Lung (tissue), 12 donors: Measurements from ENCODE around the gene ST6GALNAC3. TPM values are rescaled to one million over a fixed set of nuclear protein-coding genes. Genes with fewer than 3 reads are reported as not detected.
A peak's percentile ranks its signal among the peaks of the same experiment; 100 is the strongest.

Source experiments
- ATAC-seq: fragments of 200-7000 bp; cut with Tn5 transposase; one replicate; pipeline ENCODE4 v1.9.1; 2020; ENCODE audit warnings: moderate number of reproducible peaks; ENCODE audit not compliant: insufficient read depth, low FRiP score
- DNase-seq, 3 donors: peaks; one replicate each; pipeline ENCODE4 v3.0.0-alpha.2; 2013 to 2017
- H3K27ac ChIP-seq, 2 donors: one replicate each; pipeline ENCODE4 v1.5.1; 2013; ENCODE audit warnings: mild to moderate bottlenecking in 2 of 2, moderate library complexity in 2 of 2, control low read depth in 1 of 2, inconsistent platforms in 1 of 2, low read depth in 1 of 2, low read length in 1 of 2
- H3K27me3 ChIP-seq, 3 donors: one replicate each; pipeline ENCODE4 v1.5.1; 2013; ENCODE audit warnings: low read length in 2 of 3; ENCODE audit not compliant: control insufficient read depth in 3 of 3, insufficient read depth in 3 of 3
- H3K36me3 ChIP-seq, 4 donors: one replicate each; pipeline ENCODE4 v1.5.1; 2013; ENCODE audit warnings: low read length in 4 of 4, mild to moderate bottlenecking in 1 of 4, moderate library complexity in 1 of 4; ENCODE audit not compliant: control insufficient read depth in 4 of 4, insufficient read depth in 4 of 4
- H3K4me1 ChIP-seq, 5 donors: one replicate each; pipeline ENCODE4 v1.5.1; 2013; ENCODE audit warnings: low read length in 5 of 5, mild to moderate bottlenecking in 2 of 5, moderate library complexity in 1 of 5; ENCODE audit not compliant: control insufficient read depth in 5 of 5, insufficient read depth in 5 of 5
- H3K4me3 ChIP-seq: one replicate; pipeline ENCODE4 v1.5.1; 2013; ENCODE audit warnings: mild to moderate bottlenecking, control low read depth, moderate library complexity
- H3K9ac ChIP-seq, 2 donors: one replicate each; pipeline ENCODE4 v1.5.1; 2013; ENCODE audit warnings: low read length in 2 of 2, control low read depth in 1 of 2; ENCODE audit not compliant: insufficient read depth in 1 of 2
- H3K9me3 ChIP-seq, 4 donors: one replicate each; pipeline ENCODE4 v1.5.1; 2013; ENCODE audit warnings: low read length in 3 of 4, mild to moderate bottlenecking in 1 of 4, moderate library complexity in 1 of 4; ENCODE audit not compliant: control insufficient read depth in 4 of 4, insufficient read depth in 3 of 4
- WGBS, 2 donors: extraction: QIAGEN DNeasy Blood & Tissue Kit; methylation state at CpG; one replicate each; pipeline ENCODE4 v1.1.7; 2013; 5-methylcytosine and 5-hydroxymethylcytosine counted together
- polyA plus RNA-seq, 2 donors: library from polyadenylated mRNA; stranded (reverse); fragments of 200-250 nt; gene quantifications; one replicate each; pipeline ENCODE4 v1.2.1, GENCODE V29; 2013
- total RNA-seq, 2 donors: library from RNA; depleted of rRNA in 1 of 2; stranded (reverse); fragments of >200 nt in 1 of 2; gene quantifications; one replicate each; pipeline ENCODE4 v1.2.1, GENCODE V29; 2014 to 2021
- TF ChIP-seq, protein P1 (sequence below): IDR thresholded peaks from 2 replicates; pipeline ENCODE4 v1.5.1; 2012; ENCODE audit warnings: mild to moderate bottlenecking; ENCODE audit errors: control extremely low read depth, extremely low read depth
- donor health status: control.
- donor health status: control.
- donor health status: Bipolar disorder and iron deficiency.
- donor health status: healthy.
- donor health status: DM: yes; HTN: yes; CAD: no.

Gene ST6GALNAC3
- total and polyA plus RNA-seq, 4 donors: 2.7 to 17.9 (median 12.2) TPM

GRCh38 chr1:76622774-76623528 is 548.4 kb downstream of the ST6GALNAC3 start:
- H3K27ac ChIP-seq: no peak overlapping the region
- H3K4me3 ChIP-seq: no peak overlapping the region
- no peaks in the 10 kb centered on the region for H3K4me1 ChIP-seq
- no peaks in the 10 kb centered on the region for H3K36me3 ChIP-seq
- TF ChIP-seq, protein P1, sequence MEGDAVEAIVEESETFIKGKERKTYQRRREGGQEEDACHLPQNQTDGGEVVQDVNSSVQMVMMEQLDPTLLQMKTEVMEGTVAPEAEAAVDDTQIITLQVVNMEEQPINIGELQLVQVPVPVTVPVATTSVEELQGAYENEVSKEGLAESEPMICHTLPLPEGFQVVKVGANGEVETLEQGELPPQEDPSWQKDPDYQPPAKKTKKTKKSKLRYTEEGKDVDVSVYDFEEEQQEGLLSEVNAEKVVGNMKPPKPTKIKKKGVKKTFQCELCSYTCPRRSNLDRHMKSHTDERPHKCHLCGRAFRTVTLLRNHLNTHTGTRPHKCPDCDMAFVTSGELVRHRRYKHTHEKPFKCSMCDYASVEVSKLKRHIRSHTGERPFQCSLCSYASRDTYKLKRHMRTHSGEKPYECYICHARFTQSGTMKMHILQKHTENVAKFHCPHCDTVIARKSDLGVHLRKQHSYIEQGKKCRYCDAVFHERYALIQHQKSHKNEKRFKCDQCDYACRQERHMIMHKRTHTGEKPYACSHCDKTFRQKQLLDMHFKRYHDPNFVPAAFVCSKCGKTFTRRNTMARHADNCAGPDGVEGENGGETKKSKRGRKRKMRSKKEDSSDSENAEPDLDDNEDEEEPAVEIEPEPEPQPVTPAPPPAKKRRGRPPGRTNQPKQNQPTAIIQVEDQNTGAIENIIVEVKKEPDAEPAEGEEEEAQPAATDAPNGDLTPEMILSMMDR: no peak
- no peaks in the 10 kb centered on the region for H3K9me3 ChIP-seq
- H3K9ac ChIP-seq: no peak overlapping the region
- no peaks in the 10 kb centered on the region for H3K27me3 ChIP-seq
- DNase-seq (no peak), ATAC-seq (no peak)
- WGBS, 2 donors: 79 to 88% methylated on average over 7 of the region's 7 CpGs

- Histone ChIP-seq H3K4me1 (no peaks in the 10 kb centered on the region), H3K4me3 (no peak overlapping the region), H3K27me3 (no peaks in the 10 kb centered on the region), H3K9ac (no peak overlapping the region), H3K27ac (no peak overlapping the region), H3K9me3 (no peaks in the 10 kb centered on the region), H3K36me3 (peaks cover 0 to 6% (median 3%) of the 10 kb centered on the region in 4 donors)
- WGBS, 2 donors: 79 to 95% methylated on average over 2 of the region's 2 CpGs
- DNase-seq: peak in 1 of 3 donors; percentile 40
- TF ChIP-seq, protein P1: no peak
- ATAC-seq: no peak
Measured at GRCh38 chr1:76625886-76626678, 551.5 kb downstream of the ST6GALNAC3 start.

- H3K36me3 ChIP-seq: peaks cover 0 to 6% (median 3%) of the 10 kb centered on the region in 4 donors
- 94 to 95% methylated on average over 5 of the region's 5 CpGs for WGBS, 2 donors
- no peak overlapping the region for H3K4me3 ChIP-seq
- H3K4me1 ChIP-seq: no peaks in the 10 kb centered on the region
- ATAC-seq: no peak
- TF ChIP-seq, protein P1: no peak
- no peak overlapping the region for H3K27ac ChIP-seq
- no peaks in the 10 kb centered on the region for H3K27me3 ChIP-seq
- DNase-seq: no peak
- no peaks in the 10 kb centered on the region for H3K9me3 ChIP-seq
- no peak overlapping the region for H3K9ac ChIP-seq
Measured at GRCh38 chr1:76627498-76627897, 553.0 kb downstream of the ST6GALNAC3 start.
